ENCODE measurements around the gene OPTN.
A peak's percentile ranks its signal among the peaks of the same experiment; 100 is the strongest.
"Not testable (repeated sequence)": the region's sequence is repeated elsewhere in the genome, so short reads cannot be mapped to it uniquely, and the experiment has no call there.

The OPTN gene

DNA sequence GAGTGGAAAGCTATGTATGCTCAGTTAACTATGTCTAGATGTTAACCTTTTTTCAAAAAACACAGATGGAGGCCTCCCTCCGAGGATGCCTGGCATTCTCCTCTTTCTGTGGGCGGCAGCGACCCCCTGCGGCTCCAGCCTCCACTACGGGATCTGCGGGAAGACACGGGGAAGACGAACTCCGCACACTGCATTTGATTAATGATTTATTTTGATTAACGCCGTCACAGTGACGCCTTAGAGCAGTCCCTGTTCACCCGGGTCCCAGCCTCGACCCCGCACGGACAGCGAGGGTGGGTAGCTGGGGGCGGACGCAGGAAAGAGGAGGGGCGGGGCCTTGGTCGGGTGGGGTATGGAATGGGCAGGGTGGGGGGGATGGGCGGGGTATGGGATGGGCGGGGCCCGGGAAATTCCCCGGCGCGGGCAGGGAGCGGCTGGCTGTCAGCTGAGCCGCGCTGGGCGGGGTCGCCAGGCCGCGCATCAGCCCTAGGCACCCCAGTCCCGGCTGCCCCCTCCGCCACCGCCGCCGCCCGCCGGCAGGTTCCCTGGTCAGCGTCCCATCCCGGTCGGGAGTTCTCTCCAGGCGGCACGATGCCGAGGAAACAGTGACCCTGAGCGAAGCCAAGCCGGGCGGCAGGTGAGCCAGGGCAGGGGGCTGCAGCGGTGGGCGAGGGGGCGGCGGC, at the start of gene OPTN:
Gene OPTN (plus strand): TSS at position 498 of the 683 bp plus-strand sequence. CDS start 8,960 bp downstream, outside the sequence.
- H3K4me3 ChIP-seq (ENCODE audit: low read depth, low read length): peak within 1 kb of the TSS; percentile 71
- peak; percentile 86 for DNase-seq (ENCODE audit: low read depth)
- TF ChIP-seq, protein P1, sequence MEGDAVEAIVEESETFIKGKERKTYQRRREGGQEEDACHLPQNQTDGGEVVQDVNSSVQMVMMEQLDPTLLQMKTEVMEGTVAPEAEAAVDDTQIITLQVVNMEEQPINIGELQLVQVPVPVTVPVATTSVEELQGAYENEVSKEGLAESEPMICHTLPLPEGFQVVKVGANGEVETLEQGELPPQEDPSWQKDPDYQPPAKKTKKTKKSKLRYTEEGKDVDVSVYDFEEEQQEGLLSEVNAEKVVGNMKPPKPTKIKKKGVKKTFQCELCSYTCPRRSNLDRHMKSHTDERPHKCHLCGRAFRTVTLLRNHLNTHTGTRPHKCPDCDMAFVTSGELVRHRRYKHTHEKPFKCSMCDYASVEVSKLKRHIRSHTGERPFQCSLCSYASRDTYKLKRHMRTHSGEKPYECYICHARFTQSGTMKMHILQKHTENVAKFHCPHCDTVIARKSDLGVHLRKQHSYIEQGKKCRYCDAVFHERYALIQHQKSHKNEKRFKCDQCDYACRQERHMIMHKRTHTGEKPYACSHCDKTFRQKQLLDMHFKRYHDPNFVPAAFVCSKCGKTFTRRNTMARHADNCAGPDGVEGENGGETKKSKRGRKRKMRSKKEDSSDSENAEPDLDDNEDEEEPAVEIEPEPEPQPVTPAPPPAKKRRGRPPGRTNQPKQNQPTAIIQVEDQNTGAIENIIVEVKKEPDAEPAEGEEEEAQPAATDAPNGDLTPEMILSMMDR (IDR thresholded peaks at IDR 0.05; ENCODE audit: insufficient read depth, low read depth, low read length, missing control alignments): peak; percentile 78

DNA sequence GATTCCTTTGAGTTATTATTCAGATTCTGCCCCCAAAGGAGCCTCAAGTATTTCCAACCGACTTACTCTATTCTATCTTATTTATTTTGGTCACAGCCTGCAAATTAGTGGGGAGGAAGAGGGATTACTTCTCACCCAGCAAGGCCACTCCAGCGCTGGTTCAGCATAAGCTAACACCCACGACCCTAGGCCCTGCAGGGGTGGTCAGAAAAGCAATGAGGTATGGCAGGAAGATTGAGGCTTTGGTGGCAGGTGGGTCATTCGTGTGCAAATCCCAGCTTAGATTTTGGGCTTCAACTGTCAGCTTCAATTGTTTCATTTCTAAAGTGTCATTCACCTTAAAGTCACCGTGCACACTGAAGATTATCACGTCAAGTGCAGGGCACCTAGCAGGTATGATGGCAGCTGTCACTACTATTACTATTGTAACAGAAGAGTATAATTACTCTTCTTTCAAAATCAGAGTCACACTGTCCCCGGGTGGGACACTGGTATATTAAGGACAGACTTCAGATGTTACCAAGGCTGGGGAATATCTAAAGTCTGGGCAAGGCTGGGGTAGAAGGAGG, 48.8 kb upstream of the OPTN start:
- H3K4me3 ChIP-seq (ENCODE audit: low read depth, low read length): no peak overlapping the region
- TF ChIP-seq, protein P1 (IDR thresholded peaks at IDR 0.05; ENCODE audit: insufficient read depth, low read depth, low read length, missing control alignments): no peak
- DNase-seq (ENCODE audit: low read depth): no peak

DNA sequence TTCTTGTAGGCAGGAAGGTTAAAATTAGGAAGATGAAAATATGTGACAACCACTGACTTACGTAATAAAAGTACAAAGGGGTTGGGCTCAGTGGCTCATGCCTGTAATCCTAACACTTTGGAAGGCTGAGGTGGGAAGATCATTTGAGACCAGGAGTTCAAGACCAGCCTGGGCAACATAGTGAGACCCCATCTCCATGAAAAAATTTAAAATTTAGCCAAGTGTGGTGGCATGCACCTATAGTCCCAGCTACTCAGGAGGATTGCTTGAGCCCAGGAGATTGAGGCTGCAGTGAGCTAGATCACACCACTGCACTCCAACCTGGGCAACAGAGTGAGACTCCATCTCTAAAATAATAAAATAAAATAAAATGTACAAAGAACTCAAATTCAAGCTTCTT, 46.8 kb upstream of the OPTN start:
- not testable (repeated sequence) for H3K4me3 ChIP-seq (ENCODE audit: low read depth, low read length); DNase-seq (ENCODE audit: low read depth)

DNA sequence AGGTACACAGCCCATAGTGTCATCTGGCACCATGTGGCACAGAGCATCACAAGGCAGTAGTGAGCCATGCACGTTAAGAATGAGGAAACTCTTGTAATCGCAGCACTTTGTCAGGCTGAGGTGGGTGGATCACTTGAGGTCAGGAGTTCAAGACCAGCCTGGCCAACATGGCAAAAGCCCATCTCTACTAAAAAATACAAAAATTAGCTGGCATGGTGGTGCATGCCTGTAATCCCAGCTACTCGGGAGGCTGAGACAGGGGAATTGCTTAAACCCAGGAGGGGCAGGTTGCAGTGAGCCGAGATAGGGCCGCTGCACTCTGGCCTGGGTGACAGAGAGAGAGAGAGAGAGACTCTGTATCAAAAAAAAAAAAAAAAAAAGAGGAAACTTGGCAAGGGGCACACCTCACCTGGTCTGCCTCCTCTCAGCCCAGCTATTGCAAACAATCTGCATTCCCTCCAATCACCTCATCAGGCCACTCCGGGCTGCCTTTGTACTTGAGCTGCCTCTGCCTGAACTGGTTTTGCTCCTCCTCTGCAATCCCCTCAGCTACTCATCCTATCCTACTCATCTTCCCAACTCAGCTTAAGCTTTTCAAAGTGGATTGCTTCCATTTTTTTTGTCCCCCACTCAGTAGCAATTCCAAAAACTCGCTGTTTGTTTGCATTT, 46.0 kb upstream of the OPTN start:
- TF ChIP-seq, protein P1 (IDR thresholded peaks at IDR 0.05; ENCODE audit: insufficient read depth, low read depth, low read length, missing control alignments): no peak
- no peak overlapping the region for H3K4me3 ChIP-seq (ENCODE audit: low read depth, low read length)
- no peak for DNase-seq (ENCODE audit: low read depth)

DNA sequence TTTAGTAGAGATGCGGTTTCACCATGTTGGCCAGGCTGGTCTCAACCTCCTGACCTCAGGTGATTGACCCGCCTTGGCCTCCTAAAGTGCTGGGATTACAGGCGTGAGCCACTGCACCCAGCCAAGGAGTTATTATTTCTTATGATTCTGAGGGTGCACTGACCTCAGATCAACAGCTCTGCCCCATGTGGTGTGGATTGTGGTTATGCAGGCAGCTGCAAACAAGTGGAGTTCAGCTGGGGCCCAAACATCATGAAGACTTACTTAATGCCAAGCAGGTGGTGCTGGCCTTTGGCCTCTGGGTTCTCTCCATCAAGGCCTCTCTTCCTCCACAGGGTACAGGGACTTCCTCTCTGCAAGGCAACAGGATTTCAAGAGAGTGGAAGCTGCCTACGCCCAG, 45.1 kb upstream of the OPTN start:
- no peak overlapping the region for H3K4me3 ChIP-seq (ENCODE audit: low read depth, low read length)
- TF ChIP-seq, protein P1 (IDR thresholded peaks at IDR 0.05; ENCODE audit: insufficient read depth, low read depth, low read length, missing control alignments): no peak
- no peak for DNase-seq (ENCODE audit: low read depth)

DNA sequence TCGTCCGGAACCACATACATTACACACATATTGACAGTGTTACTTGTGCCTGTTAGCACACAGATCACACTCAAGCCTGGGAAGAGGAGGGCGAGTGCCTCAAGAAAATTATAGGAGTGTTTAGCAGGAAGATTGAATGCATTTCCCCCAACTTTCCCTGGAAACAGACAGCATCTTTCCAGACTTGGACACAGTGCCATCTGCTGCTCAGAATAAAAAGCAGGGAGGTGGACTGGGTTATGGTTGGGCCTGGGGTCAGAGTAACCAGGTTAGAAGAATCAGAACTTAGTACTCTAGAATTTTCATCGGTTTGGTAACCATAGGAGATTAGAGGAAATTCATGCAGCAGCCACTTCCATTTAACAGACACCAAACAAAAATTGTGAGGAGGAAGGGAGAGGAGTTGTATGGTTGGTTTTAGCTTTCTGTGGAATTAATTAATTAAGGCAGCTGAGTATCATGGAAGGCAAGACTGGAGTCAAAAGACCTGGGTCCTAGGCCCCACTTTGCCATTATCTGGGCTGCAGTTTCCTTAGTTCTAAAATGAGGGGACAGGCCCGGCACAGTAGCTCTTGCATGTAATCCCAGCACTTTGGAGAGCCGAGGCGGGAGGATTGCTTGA, 43.4 kb upstream of the OPTN start:
- no peak overlapping the region for H3K4me3 ChIP-seq (ENCODE audit: low read depth, low read length)
- DNase-seq (ENCODE audit: low read depth): no peak
- TF ChIP-seq, protein P1 (IDR thresholded peaks at IDR 0.05; ENCODE audit: insufficient read depth, low read depth, low read length, missing control alignments): no peak

DNA sequence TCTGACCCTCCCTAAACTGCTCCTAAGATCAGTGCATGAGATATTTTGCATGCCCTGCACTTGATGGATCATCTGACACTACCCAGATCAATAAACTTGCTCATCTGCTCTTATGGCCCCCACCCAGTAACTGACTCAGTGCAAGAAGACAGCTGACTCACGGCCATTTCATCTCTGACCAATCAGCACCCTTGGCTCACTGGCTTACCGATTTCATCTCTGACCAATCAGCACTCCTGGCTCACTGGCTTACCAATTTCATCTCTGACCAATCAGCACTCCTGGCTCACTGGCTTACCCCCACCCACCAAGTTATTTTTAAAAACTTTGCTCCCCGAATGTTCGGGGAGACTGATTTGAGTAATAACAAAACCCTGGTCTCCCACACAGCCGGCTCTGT, 37.2 kb upstream of the OPTN start:
- TF ChIP-seq, protein P1 (IDR thresholded peaks at IDR 0.05; ENCODE audit: insufficient read depth, low read depth, low read length, missing control alignments): no peak
- DNase-seq (ENCODE audit: low read depth): peak; percentile 12
- H3K4me3 ChIP-seq (ENCODE audit: low read depth, low read length): no peak overlapping the region

Measured in GM12865 (cell line).